Nasal cavity respiratory epithelium epithelial cell of viscerocranial mucosa (primary cell): ENCODE results near the gene HMGB4. TPM values are rescaled to one million over a fixed set of nuclear protein-coding genes. Genes with fewer than 3 reads are reported as not detected.

Experiments
- total RNA-seq: library from RNA; depleted of rRNA; stranded (reverse); fragments of >200 nt; gene quantifications from 2 replicates; pipeline ENCODE4 v1.2.3, GENCODE V29; 2014

HMGB4 gene
- not detected in 2 replicates for total RNA-seq

DNA sequence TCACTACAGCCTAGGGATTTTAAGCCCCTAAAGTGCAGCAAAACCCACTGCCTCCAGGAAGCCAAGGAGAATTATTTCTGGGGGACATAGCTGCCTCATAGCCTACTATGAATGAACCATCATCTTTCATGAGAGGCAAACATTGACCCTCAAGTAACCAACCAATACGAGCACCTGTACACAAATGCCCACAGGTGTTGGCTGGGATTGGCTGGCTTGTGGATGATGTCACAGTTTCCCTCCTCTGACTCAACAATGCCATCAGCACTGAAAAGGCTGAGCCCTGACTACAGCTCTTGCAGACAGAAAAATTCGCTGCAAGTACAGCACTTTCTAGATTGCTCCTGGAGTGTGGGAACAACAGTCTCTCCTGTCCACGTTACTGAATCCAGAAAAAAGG lies at the start of gene HMGB4:
HMGB4 (plus strand) TSS at position 301 of the 400 bp plus-strand sequence. CDS start 113 bp downstream, outside the sequence.

